ENCODE data around the gene ANKRD16. TPM values are rescaled to one million over a fixed set of nuclear protein-coding genes. Genes with fewer than 3 reads are reported as not detected.

ANKRD16 gene
- total and polyA plus RNA-seq, 2 experiments from 2014 or later, result 6.4 to 16.1 TPM

DNA sequence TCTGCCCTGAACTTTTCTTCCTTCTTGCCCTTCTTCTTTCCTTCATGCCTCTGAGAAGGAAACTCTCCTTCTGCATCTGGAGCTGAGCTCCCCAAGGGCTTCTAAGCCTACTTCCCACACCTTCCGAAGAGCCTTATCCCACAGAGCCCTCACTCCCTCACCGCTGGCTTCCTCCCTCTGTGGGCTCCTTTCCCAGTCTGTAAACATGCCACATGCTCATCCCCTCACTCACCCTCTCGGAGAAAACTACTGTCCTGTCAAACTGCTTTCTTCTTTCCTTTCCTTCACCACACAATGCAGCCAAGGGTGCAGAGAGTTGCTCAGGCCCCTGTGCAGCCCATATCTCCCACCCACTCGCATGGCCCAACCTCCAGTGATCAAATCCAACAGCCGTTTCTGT, 18.1 kb downstream of the ANKRD16 start:
- Histone ChIP-seq H3K27me3 (ENCODE audit: insufficient read depth) (no peaks in the 10 kb centered on the region), H2AFZ (no peak overlapping the region), H3K4me1 (ENCODE audit: insufficient read depth) (no peaks in the 10 kb centered on the region), H3K79me2 (replicated peaks; ENCODE audit: insufficient read depth) (no peaks in the 10 kb centered on the region), H3K4me2 (no peak overlapping the region), H3K9me2 (ENCODE audit: insufficient read depth) (no peaks in the 10 kb centered on the region), H3K4me3 (no peak overlapping the region), H4K20me1 (replicated peaks; ENCODE audit: insufficient read depth) (no peaks in the 10 kb centered on the region; the same call in 1 of the 2 replicates), H3F3A (replicated peaks; ENCODE audit: low read depth) (no peaks in the 10 kb centered on the region), H3K27ac (ENCODE audit: low read depth) (no peak overlapping the region), H3K36me3 (ENCODE audit: insufficient read depth) (no peaks in the 10 kb centered on the region)
- ATAC-seq, result no peak
- TF ChIP-seq, protein P1, sequence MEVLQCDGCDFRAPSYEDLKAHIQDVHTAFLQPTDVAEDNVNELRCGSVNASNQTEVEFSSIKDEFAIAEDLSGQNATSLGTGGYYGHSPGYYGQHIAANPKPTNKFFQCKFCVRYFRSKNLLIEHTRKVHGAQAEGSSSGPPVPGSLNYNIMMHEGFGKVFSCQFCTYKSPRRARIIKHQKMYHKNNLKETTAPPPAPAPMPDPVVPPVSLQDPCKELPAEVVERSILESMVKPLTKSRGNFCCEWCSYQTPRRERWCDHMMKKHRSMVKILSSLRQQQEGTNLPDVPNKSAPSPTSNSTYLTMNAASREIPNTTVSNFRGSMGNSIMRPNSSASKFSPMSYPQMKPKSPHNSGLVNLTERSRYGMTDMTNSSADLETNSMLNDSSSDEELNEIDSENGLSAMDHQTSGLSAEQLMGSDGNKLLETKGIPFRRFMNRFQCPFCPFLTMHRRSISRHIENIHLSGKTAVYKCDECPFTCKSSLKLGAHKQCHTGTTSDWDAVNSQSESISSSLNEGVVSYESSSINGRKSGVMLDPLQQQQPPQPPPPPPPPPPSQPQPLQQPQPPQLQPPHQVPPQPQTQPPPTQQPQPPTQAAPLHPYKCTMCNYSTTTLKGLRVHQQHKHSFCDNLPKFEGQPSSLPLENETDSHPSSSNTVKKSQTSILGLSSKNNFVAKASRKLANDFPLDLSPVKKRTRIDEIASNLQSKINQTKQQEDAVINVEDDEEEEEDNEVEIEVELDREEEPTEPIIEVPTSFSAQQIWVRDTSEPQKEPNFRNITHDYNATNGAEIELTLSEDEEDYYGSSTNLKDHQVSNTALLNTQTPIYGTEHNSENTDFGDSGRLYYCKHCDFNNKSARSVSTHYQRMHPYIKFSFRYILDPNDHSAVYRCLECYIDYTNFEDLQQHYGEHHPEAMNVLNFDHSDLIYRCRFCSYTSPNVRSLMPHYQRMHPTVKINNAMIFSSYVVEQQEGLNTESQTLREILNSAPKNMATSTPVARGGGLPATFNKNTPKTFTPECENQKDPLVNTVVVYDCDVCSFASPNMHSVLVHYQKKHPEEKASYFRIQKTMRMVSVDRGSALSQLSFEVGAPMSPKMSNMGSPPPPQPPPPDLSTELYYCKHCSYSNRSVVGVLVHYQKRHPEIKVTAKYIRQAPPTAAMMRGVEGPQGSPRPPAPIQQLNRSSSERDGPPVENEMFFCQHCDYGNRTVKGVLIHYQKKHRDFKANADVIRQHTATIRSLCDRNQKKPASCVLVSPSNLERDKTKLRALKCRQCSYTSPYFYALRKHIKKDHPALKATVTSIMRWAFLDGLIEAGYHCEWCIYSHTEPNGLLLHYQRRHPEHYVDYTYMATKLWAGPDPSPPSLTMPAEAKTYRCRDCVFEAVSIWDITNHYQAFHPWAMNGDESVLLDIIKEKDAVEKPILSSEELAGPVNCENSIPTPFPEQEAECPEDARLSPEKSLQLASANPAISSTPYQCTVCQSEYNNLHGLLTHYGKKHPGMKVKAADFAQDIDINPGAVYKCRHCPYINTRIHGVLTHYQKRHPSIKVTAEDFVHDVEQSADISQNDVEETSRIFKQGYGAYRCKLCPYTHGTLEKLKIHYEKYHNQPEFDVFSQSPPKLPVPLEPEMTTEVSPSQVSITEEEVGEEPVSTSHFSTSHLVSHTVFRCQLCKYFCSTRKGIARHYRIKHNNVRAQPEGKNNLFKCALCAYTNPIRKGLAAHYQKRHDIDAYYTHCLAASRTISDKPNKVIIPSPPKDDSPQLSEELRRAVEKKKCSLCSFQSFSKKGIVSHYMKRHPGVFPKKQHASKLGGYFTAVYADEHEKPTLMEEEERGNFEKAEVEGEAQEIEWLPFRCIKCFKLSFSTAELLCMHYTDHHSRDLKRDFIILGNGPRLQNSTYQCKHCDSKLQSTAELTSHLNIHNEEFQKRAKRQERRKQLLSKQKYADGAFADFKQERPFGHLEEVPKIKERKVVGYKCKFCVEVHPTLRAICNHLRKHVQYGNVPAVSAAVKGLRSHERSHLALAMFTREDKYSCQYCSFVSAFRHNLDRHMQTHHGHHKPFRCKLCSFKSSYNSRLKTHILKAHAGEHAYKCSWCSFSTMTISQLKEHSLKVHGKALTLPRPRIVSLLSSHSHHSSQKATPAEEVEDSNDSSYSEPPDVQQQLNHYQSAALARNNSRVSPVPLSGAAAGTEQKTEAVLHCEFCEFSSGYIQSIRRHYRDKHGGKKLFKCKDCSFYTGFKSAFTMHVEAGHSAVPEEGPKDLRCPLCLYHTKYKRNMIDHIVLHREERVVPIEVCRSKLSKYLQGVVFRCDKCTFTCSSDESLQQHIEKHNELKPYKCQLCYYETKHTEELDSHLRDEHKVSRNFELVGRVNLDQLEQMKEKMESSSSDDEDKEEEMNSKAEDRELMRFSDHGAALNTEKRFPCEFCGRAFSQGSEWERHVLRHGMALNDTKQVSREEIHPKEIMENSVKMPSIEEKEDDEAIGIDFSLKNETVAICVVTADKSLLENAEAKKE (CRISPR knock-in tag; IDR thresholded peaks at IDR 0.05), result no peak
- TF ChIP-seq, protein P2, sequence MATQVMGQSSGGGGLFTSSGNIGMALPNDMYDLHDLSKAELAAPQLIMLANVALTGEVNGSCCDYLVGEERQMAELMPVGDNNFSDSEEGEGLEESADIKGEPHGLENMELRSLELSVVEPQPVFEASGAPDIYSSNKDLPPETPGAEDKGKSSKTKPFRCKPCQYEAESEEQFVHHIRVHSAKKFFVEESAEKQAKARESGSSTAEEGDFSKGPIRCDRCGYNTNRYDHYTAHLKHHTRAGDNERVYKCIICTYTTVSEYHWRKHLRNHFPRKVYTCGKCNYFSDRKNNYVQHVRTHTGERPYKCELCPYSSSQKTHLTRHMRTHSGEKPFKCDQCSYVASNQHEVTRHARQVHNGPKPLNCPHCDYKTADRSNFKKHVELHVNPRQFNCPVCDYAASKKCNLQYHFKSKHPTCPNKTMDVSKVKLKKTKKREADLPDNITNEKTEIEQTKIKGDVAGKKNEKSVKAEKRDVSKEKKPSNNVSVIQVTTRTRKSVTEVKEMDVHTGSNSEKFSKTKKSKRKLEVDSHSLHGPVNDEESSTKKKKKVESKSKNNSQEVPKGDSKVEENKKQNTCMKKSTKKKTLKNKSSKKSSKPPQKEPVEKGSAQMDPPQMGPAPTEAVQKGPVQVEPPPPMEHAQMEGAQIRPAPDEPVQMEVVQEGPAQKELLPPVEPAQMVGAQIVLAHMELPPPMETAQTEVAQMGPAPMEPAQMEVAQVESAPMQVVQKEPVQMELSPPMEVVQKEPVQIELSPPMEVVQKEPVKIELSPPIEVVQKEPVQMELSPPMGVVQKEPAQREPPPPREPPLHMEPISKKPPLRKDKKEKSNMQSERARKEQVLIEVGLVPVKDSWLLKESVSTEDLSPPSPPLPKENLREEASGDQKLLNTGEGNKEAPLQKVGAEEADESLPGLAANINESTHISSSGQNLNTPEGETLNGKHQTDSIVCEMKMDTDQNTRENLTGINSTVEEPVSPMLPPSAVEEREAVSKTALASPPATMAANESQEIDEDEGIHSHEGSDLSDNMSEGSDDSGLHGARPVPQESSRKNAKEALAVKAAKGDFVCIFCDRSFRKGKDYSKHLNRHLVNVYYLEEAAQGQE (IDR thresholded peaks at IDR 0.05; ENCODE audit: unreplicated experiment), result no peak
- TF ChIP-seq POLR2AphosphoS5 (IDR thresholded peaks at IDR 0.05; ENCODE audit: low read depth), result no peak
- TF ChIP-seq ZNF331 (CRISPR knock-in tag; IDR thresholded peaks at IDR 0.05; ENCODE audit: low read depth), result no peak
- TF ChIP-seq, protein P3, sequence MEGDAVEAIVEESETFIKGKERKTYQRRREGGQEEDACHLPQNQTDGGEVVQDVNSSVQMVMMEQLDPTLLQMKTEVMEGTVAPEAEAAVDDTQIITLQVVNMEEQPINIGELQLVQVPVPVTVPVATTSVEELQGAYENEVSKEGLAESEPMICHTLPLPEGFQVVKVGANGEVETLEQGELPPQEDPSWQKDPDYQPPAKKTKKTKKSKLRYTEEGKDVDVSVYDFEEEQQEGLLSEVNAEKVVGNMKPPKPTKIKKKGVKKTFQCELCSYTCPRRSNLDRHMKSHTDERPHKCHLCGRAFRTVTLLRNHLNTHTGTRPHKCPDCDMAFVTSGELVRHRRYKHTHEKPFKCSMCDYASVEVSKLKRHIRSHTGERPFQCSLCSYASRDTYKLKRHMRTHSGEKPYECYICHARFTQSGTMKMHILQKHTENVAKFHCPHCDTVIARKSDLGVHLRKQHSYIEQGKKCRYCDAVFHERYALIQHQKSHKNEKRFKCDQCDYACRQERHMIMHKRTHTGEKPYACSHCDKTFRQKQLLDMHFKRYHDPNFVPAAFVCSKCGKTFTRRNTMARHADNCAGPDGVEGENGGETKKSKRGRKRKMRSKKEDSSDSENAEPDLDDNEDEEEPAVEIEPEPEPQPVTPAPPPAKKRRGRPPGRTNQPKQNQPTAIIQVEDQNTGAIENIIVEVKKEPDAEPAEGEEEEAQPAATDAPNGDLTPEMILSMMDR (conservative IDR thresholded peaks at IDR 0.05; ENCODE audit: low read depth in 2 of 2), result no peak
- TF ChIP-seq CREB1 (CRISPR knock-in tag; IDR thresholded peaks at IDR 0.05; ENCODE audit: low read depth), result no peak
- TF ChIP-seq, protein P4, sequence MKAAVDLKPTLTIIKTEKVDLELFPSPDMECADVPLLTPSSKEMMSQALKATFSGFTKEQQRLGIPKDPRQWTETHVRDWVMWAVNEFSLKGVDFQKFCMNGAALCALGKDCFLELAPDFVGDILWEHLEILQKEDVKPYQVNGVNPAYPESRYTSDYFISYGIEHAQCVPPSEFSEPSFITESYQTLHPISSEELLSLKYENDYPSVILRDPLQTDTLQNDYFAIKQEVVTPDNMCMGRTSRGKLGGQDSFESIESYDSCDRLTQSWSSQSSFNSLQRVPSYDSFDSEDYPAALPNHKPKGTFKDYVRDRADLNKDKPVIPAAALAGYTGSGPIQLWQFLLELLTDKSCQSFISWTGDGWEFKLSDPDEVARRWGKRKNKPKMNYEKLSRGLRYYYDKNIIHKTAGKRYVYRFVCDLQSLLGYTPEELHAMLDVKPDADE (IDR thresholded peaks at IDR 0.05), result no peak
- TF ChIP-seq JUNB (IDR thresholded peaks at IDR 0.05; ENCODE audit: unreplicated experiment), result no peak
- TF ChIP-seq EZH2phosphoT487 (IDR thresholded peaks at IDR 0.05; ENCODE audit: unreplicated experiment), result no peak
- TF ChIP-seq ZNF114 (CRISPR knock-in tag; IDR thresholded peaks at IDR 0.05), result no peak
- TF ChIP-seq EZH2 (IDR thresholded peaks at IDR 0.05; ENCODE audit: low read depth, unreplicated experiment), result no peak
- no peak for TF ChIP-seq NANOG (IDR thresholded peaks at IDR 0.05; ENCODE audit: borderline replicate concordance)
- TF ChIP-seq STAT1 (IDR thresholded peaks at IDR 0.05; ENCODE audit: unreplicated experiment), result no peak
- Mint-ChIP-seq H3K4me1 (peaks cover 11% of the 10 kb centered on the region; the same call in 2 of the 3 replicates), H3K4me3 (no peak overlapping the region), H3K27ac (no peak overlapping the region), H3K27me3 (ENCODE audit: insufficient read depth, low read depth, poor library complexity) (peaks cover 4% of the 10 kb centered on the region), H3K9me3 (peaks cover 21% of the 10 kb centered on the region), H3K36me3 (ENCODE audit: low read depth) (peaks cover 38% of the 10 kb centered on the region)
- DNase-seq (ENCODE audit: low spot score), result no peak

Data from GM23338 (cell line).